H1 (cell line): ENCODE measurements around the gene TGOLN2. TPM values are rescaled to one million over a fixed set of nuclear protein-coding genes. Genes with fewer than 3 reads are reported as not detected.

ENCODE experiments used
- CTCF ChIA-PET: fragments of 300-600 bp; sonication (Branson Sonifier 250); formaldehyde crosslinking; loops from one replicate; lab custom pipeline; 2021; ENCODE audit not compliant: partially characterized antibody; lab: Charles Lee
- POLR2A ChIA-PET: fragments of 300-600 bp; sonication (Branson Sonifier 250); formaldehyde crosslinking; loops from one replicate; lab custom pipeline; 2021; ENCODE audit warnings: inconsistent platforms; ENCODE audit not compliant: partially characterized antibody; lab: Charles Lee
- DNase-seq, 2 experiments: peaks; one replicate each; pipeline versions ENCODE4 v3.0.0 to v3.0.0-alpha.2; 2010 to 2022; ENCODE audit warnings: low spot score in 2 of 2, low read depth in 1 of 2, mixed read lengths in 1 of 2
- FAIRE-seq: peaks from 2 replicates; lab custom pipeline; 2011; peaks lifted over from hg19 to GRCh38; lab: Jason Lieb, UNC
- H2AFZ ChIP-seq: 2 replicates; pipeline ENCODE4 v1.8.1; 2012; ENCODE audit warnings: low read length, inconsistent platforms
- H2AK5ac ChIP-seq: 2 replicates; pipeline ENCODE4 v1.6.1; 2013; ENCODE audit warnings: low read depth, low read length
- H2BK120ac ChIP-seq: replicated peaks from 2 replicates; pipeline ENCODE3; 2013; ENCODE audit warnings: low read depth, low read length, inconsistent platforms
- H2BK12ac ChIP-seq: 2 replicates; pipeline ENCODE4 v1.6.1; 2013; ENCODE audit warnings: low read depth, low read length
- H2BK15ac ChIP-seq: 2 replicates; pipeline ENCODE4 v1.6.1; 2013; ENCODE audit warnings: low read length
- H2BK20ac ChIP-seq: 2 replicates; pipeline ENCODE4 v1.6.1; 2013; ENCODE audit warnings: low read length
- H2BK5ac ChIP-seq: 2 replicates; pipeline ENCODE4 v1.6.1; 2013; ENCODE audit warnings: low read depth, low read length
- H3K14ac ChIP-seq: 2 replicates; pipeline ENCODE4 v1.6.1; 2013; ENCODE audit warnings: inconsistent platforms; ENCODE audit not compliant: insufficient read length
- H3K18ac ChIP-seq: 2 replicates; pipeline ENCODE4 v1.6.1; 2013; ENCODE audit warnings: low read length; ENCODE audit errors: extremely low read depth
- H3K23ac ChIP-seq: 2 replicates; pipeline ENCODE4 v1.6.1; 2013; ENCODE audit warnings: inconsistent platforms; ENCODE audit not compliant: insufficient read length
- H3K23me2 ChIP-seq: 2 replicates; pipeline ENCODE4 v1.6.1; 2013; ENCODE audit warnings: low read depth, low read length
- H3K27ac ChIP-seq: 2 replicates; pipeline ENCODE4 v1.6.1; 2011; ENCODE audit warnings: low read depth, low read length, inconsistent platforms
- H3K27me3 ChIP-seq, 4 experiments: replicated peaks in 1 of 4; 1 replicate in 1 of 4; 2 replicates in 3 of 4; pipeline versions ENCODE4 v1.6.1 to v1.8.1; 2011 to 2013; ENCODE audit warnings: low read length in 3 of 4, mild to moderate bottlenecking in 3 of 4, inconsistent platforms in 2 of 4, mixed read lengths in 2 of 4, moderate library complexity in 1 of 4; ENCODE audit not compliant: control insufficient read depth in 3 of 4, insufficient read depth in 3 of 4; ENCODE audit errors: extremely low read depth in 1 of 4
- H3K36me3 ChIP-seq, 4 experiments: 2 replicates each; pipeline versions ENCODE4 v1.6.1 to v1.8.1; 2011 to 2013; ENCODE audit warnings: mild to moderate bottlenecking in 4 of 4, low read length in 3 of 4, moderate library complexity in 2 of 4, control low read depth in 1 of 4, inconsistent platforms in 1 of 4; ENCODE audit not compliant: insufficient read depth in 4 of 4, control insufficient read depth in 2 of 4
- H3K4ac ChIP-seq: replicated peaks from 2 replicates; pipeline ENCODE3; 2013; ENCODE audit warnings: low read length, low read depth, mixed read lengths, inconsistent platforms; ENCODE audit not compliant: insufficient read length
- H3K4me1 ChIP-seq, 4 experiments: replicated peaks in 1 of 4; 1 replicate in 1 of 4; 2 replicates in 3 of 4; pipeline versions ENCODE4 v1.6.1 to v1.8.1; 2011 to 2013; ENCODE audit warnings: low read length in 3 of 4, inconsistent platforms in 2 of 4, mixed read lengths in 1 of 4; ENCODE audit not compliant: insufficient read depth in 4 of 4, control insufficient read depth in 3 of 4
- H3K4me2 ChIP-seq, 2 experiments: 2 replicates each; pipeline versions ENCODE4 v1.6.1 to v1.8.1; 2011 to 2013; ENCODE audit warnings: low read depth in 2 of 2, low read length in 2 of 2, control low read depth in 1 of 2, inconsistent platforms in 1 of 2, mild to moderate bottlenecking in 1 of 2; ENCODE audit not compliant: insufficient read depth in 1 of 2
- H3K4me3 ChIP-seq, 4 experiments: fragments of 200-600, 300-600 bp in 1 of 4; sonication (generic), shearing (Covaris generic), sonication (Bioruptor Twin) in 1 of 4; 2 replicates each; pipeline versions ENCODE4 v1.5.1 to v1.8.1; 2011 to 2016; ENCODE audit warnings: low read length in 4 of 4, low read depth in 3 of 4, control low read depth in 2 of 4, inconsistent platforms in 2 of 4, mild to moderate bottlenecking in 2 of 4, mixed read lengths in 1 of 4, moderate library complexity in 1 of 4; ENCODE audit not compliant: insufficient read depth in 2 of 4; ENCODE audit errors: extremely low read depth in 1 of 4
- H3K56ac ChIP-seq: replicated peaks from 2 replicates; pipeline ENCODE3; 2013; ENCODE audit warnings: low read depth, mild to moderate bottlenecking, mixed read lengths, low read length, inconsistent platforms; ENCODE audit not compliant: insufficient read length
- H3K79me1 ChIP-seq: 2 replicates; pipeline ENCODE4 v1.6.1; 2013; ENCODE audit warnings: low read depth, low read length, control low read depth
- H3K79me2 ChIP-seq, 2 experiments: 2 replicates each; pipeline versions ENCODE4 v1.6.1 to v1.8.1; 2012 to 2013; ENCODE audit warnings: low read length in 2 of 2, mild to moderate bottlenecking in 2 of 2, inconsistent platforms in 1 of 2; ENCODE audit not compliant: insufficient read depth in 2 of 2, control insufficient read depth in 1 of 2
- H3K9ac ChIP-seq, 4 experiments: replicated peaks in 1 of 4; 1 replicate in 1 of 4; 2 replicates in 3 of 4; pipeline versions ENCODE4 v1.6.1 to v1.8.1; 2011 to 2013; ENCODE audit warnings: low read depth in 3 of 4, low read length in 3 of 4, control low read depth in 2 of 4, mild to moderate bottlenecking in 2 of 4, moderate library complexity in 2 of 4, inconsistent platforms in 1 of 4; ENCODE audit errors: extremely low read depth in 1 of 4
- H3K9me3 ChIP-seq, 2 experiments: 2 replicates each; pipeline versions ENCODE4 v1.6.1 to v1.8.1; 2012 to 2013; ENCODE audit warnings: mild to moderate bottlenecking in 2 of 2, moderate library complexity in 2 of 2, control low read depth in 1 of 2, inconsistent platforms in 1 of 2, low read depth in 1 of 2, low read length in 1 of 2, mixed read lengths in 1 of 2; ENCODE audit not compliant: insufficient read depth in 2 of 2
- H4K20me1 ChIP-seq, 2 experiments: replicated peaks in 1 of 2; 2 replicates each; pipeline versions ENCODE3 to v1.8.1; 2011 to 2013; ENCODE audit warnings: inconsistent platforms in 2 of 2, low read length in 2 of 2, mild to moderate bottlenecking in 1 of 2; ENCODE audit not compliant: insufficient read depth in 2 of 2, control insufficient read depth in 1 of 2
- H4K5ac ChIP-seq: 2 replicates; pipeline ENCODE4 v1.6.1; 2013; ENCODE audit warnings: low read length, low read depth, mixed read lengths, inconsistent platforms; ENCODE audit not compliant: insufficient read length
- H4K8ac ChIP-seq: 2 replicates; pipeline ENCODE4 v1.8.0; 2013; ENCODE audit warnings: mild to moderate bottlenecking, moderate library complexity, low read length, inconsistent platforms; ENCODE audit not compliant: insufficient read depth; ENCODE audit errors: extremely low read depth
- H4K91ac ChIP-seq: replicated peaks from 2 replicates; pipeline ENCODE3; 2013; ENCODE audit warnings: low read length, mixed read lengths, inconsistent platforms; ENCODE audit not compliant: insufficient read length
- CBX5 ChIP-seq: fragments of 300-800, 300-1000 bp; sonication (generic); IDR thresholded peaks from 2 replicates; pipeline ENCODE4 v1.7.1; 2016; ENCODE audit warnings: antibody characterized with exemption, low read length, low read depth
- CREB1 ChIP-seq: IDR thresholded peaks from 2 replicates; pipeline ENCODE4 v1.6.1; 2012; ENCODE audit warnings: inconsistent platforms
- NRF1 ChIP-seq: IDR thresholded peaks from 2 replicates; pipeline ENCODE4 v1.6.1; 2011; ENCODE audit warnings: mild to moderate bottlenecking, low read depth, low read length, improper control_type of control experiment
- RBBP5 ChIP-seq: IDR thresholded peaks from 2 replicates; pipeline ENCODE4 v1.7.1; 2012; ENCODE audit warnings: low read depth, mild to moderate bottlenecking, inconsistent platforms, low read length, moderate library complexity, borderline replicate concordance
- RFX5 ChIP-seq: IDR thresholded peaks from 2 replicates; pipeline ENCODE4 v1.6.1; 2011; ENCODE audit warnings: low read depth, low read length, improper control_type of control experiment, borderline replicate concordance
- SIRT6 ChIP-seq: IDR thresholded peaks from one replicate; pipeline ENCODE4 v1.7.1; 2012; ENCODE audit warnings: low read length, inconsistent platforms
- TAF7 ChIP-seq: optimal IDR thresholded peaks from 2 replicates; pipeline ENCODE3; 2011; ENCODE audit warnings: low read depth, mild to moderate bottlenecking, inconsistent platforms, low read length, moderate library complexity, borderline replicate concordance
- WGBS, 2 experiments: shearing (Covaris generic) in 1 of 2; methylation state at CpG; one replicate each; pipeline versions ENCODE4 v1.1.6 to v1.1.7; 2013 to 2015; ENCODE audit warnings: low lambda C conversion rate in 2 of 2, mixed read lengths in 2 of 2, inconsistent platforms in 1 of 2, low coverage in 1 of 2, missing lambda C conversion rate in 1 of 2; ENCODE audit not compliant: insufficient replicate concordance in 2 of 2, insufficient coverage in 1 of 2, insufficient read length in 1 of 2; ENCODE audit errors: extremely low coverage in 1 of 2, missing lambda C conversion rate in 1 of 2; 5-methylcytosine and 5-hydroxymethylcytosine counted together
- polyA plus RNA-seq, 7 experiments: library from polyadenylated mRNA; depleted of rRNA in 3 of 7; stranded (reverse) in 5 of 7; unstranded in 2 of 7; fragments of >200 nt in 5 of 7; fragments of 200-250 nt in 2 of 7; gene quantifications; 1 replicate in 5 of 7; 2 replicates in 1 of 7; 4 replicates in 1 of 7; pipeline versions ENCODE4 v1.2.1 to v1.2.3, GENCODE V29; 2011 to 2013; ENCODE audit warnings: missing spikeins in 2 of 7, mixed read lengths in 2 of 7
- total RNA-seq: library from RNA; stranded (reverse); fragmentation: NEBNext Ultra II Directional; extraction: Animal tissue kit (Norgen Biotek cat#: 25700); gene quantifications from 2 replicates; pipeline ENCODE4 v1.2.1, GENCODE V29; 2021

Gene TGOLN2
- total and polyA plus RNA-seq, 2 of the 8 experiments (the other 6 are each of a cell fraction or from before 2014, with no cell fraction given): 33.9 to 38.9 TPM

DNA sequence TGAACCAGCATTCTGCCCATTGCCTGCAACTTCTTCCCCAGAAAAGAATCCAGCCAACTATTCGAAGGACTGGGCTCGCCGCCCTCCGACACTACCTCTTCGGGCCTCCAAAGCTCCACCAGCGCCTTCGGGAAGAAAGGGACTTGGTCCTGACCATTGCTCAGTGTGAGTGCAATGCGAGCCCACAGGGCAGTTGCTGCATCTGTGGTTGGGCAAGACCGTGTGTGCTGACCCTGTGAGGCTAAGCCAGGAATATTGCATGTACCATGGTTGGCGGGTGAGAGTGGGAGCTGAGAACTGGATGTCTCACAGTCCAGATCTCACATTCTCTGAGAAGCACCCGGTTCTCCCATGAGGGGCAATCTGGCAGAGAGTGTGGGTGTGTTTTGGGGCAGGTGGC lies 43.3 kb upstream of the TGOLN2 start:
- Histone ChIP-seq H4K8ac (no peak overlapping the region), H3K9ac (no peak overlapping the region), H3K23me2 (no peaks in the 10 kb centered on the region), H2BK15ac (no peak overlapping the region), H2BK5ac (no peak overlapping the region), H4K5ac (no peak overlapping the region), H3K4me3 (no peak overlapping the region), H2AFZ (no peak overlapping the region), H4K20me1 (no peaks in the 10 kb centered on the region), H3K9me3 (no peaks in the 10 kb centered on the region), H3K4me1 (no peaks in the 10 kb centered on the region), H3K27ac (no peak overlapping the region), H3K14ac (no peak overlapping the region), H3K23ac (no peak overlapping the region), H3K79me2 (no peaks in the 10 kb centered on the region), H3K18ac (no peak overlapping the region), H3K56ac (no peak overlapping the region), H2BK20ac (no peak overlapping the region), H3K79me1 (no peaks in the 10 kb centered on the region), H3K4me2 (no peak overlapping the region), H2BK120ac (no peak overlapping the region), H4K91ac (no peak overlapping the region), H3K36me3 (no peaks in the 10 kb centered on the region), H2AK5ac (no peak overlapping the region), H3K4ac (no peak overlapping the region), H3K27me3 (no peaks in the 10 kb centered on the region), H2BK12ac (no peak overlapping the region)
- POLR2A ChIA-PET: interaction anchor here (0.9 to 2.2 kb wide), 6 partner anchors 8 to 232 kb away, joined by 3 to 9 read pairs (median 3); partner anchors contain the start of genes TGOLN2 and TMEM150A
- 92% methylated on average over 11 of the region's 11 CpGs; no CpG with 5 or more reads in 1 of the 2 experiments for WGBS, 2 experiments
- no peak for FAIRE-seq
- no peak for DNase-seq
- CTCF ChIA-PET: interaction anchor here (0.5 to 2.1 kb wide), 8 partner anchors 13 to 267 kb away, joined by 3 to 8 read pairs (median 4); no protein-coding TSS in a partner anchor
- TF ChIP-seq SIRT6 (no peak), CBX5 (no peak), NRF1 (no peak), RFX5 (no peak), CREB1 (no peak), TAF7 (no peak), RBBP5 (no peak)
